ENCODE data around the gene PROSER3.
"Not testable (repeated sequence)": the region's sequence is repeated elsewhere in the genome, so short reads cannot be mapped to it uniquely, and the experiment has no call there.

- not testable (repeated sequence) for TF ChIP-seq CBFA2T3 (IDR thresholded peaks at IDR 0.05); RCOR1 (IDR thresholded peaks at IDR 0.05; ENCODE audit: borderline replicate concordance in 1 of 2, low read depth in 2 of 2, low read length in 2 of 2); HMG20B (CRISPR knock-in tag; IDR thresholded peaks at IDR 0.05)
- TF ChIP-seq, protein P1, sequence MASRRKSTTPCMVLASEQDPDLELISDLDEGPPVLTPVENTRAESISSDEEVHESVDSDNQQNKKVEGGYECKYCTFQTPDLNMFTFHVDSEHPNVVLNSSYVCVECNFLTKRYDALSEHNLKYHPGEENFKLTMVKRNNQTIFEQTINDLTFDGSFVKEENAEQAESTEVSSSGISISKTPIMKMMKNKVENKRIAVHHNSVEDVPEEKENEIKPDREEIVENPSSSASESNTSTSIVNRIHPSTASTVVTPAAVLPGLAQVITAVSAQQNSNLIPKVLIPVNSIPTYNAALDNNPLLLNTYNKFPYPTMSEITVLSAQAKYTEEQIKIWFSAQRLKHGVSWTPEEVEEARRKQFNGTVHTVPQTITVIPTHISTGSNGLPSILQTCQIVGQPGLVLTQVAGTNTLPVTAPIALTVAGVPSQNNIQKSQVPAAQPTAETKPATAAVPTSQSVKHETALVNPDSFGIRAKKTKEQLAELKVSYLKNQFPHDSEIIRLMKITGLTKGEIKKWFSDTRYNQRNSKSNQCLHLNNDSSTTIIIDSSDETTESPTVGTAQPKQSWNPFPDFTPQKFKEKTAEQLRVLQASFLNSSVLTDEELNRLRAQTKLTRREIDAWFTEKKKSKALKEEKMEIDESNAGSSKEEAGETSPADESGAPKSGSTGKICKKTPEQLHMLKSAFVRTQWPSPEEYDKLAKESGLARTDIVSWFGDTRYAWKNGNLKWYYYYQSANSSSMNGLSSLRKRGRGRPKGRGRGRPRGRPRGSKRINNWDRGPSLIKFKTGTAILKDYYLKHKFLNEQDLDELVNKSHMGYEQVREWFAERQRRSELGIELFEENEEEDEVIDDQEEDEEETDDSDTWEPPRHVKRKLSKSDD (conservative IDR thresholded peaks at IDR 0.05; ENCODE audit: low read length) = not testable (repeated sequence)
Measured at GRCh38 chr19:35724132-35724531, 33.8 kb upstream of the PROSER3 start.

All from K562 (cell line).